GM19023 (cell line): ENCODE measurements around the gene KCNJ9.
"Not testable (repeated sequence)": the region's sequence is repeated elsewhere in the genome, so short reads cannot be mapped to it uniquely, and the experiment has no call there.

Source experiments
- ATAC-seq: cut with Tn5 transposase; IDR thresholded peaks from one replicate; pipeline ENCODE4 v1.9.1; 2021; ENCODE audit warnings: mild to moderate bottlenecking, moderate library complexity; ENCODE audit not compliant: unreplicated experiment

The KCNJ9 gene

GRCh38 chr1:160101717-160102522, 20.6 kb downstream of the KCNJ9 start:
- no peak for ATAC-seq

GRCh38 chr1:160103658-160104408, 22.5 kb downstream of the KCNJ9 start:
- no peak for ATAC-seq

- no peak for ATAC-seq
Observed at GRCh38 chr1:160104486-160104885, 23.1 kb downstream of the KCNJ9 start.

DNA sequence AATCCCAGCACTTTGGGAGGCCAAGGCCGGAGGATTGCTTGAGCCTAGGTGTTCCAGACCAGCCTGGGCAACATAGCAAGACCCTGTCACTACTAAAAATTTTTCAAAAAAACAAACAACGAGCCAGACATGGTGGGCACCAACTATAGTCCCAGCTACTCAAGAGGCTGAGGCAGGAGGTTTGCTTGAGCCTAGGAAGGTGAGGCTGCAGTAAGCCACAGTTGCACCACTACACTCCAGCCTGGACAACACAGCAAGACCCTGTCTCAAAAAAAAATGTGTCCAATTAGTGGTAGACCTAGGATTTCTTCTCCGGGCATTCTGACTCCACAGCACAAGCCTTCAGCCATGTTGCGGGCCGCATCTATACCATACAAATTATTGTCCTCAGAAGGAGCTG, 23.8 kb downstream of the KCNJ9 start:
- no peak for ATAC-seq

DNA sequence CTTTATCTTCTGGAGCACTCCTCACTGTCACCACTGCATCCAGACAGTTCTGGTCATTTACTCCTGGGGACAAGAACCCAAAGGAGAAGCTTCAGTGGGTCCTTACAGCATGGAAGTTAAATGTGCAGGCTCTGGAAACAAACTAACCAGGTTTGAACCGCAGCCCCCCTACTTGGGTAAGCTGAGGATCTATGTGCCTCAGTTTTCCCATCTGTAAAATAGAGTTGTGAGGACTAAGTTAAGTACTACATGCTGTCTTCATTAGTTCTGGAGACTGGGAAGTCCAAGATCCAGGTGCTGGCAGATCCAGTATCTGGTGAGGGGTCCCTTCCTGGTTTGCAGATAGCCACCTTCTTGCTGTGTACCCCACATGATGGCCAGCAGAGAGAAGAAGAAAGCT, 26.2 kb downstream of the KCNJ9 start:
- no peak for ATAC-seq

DNA sequence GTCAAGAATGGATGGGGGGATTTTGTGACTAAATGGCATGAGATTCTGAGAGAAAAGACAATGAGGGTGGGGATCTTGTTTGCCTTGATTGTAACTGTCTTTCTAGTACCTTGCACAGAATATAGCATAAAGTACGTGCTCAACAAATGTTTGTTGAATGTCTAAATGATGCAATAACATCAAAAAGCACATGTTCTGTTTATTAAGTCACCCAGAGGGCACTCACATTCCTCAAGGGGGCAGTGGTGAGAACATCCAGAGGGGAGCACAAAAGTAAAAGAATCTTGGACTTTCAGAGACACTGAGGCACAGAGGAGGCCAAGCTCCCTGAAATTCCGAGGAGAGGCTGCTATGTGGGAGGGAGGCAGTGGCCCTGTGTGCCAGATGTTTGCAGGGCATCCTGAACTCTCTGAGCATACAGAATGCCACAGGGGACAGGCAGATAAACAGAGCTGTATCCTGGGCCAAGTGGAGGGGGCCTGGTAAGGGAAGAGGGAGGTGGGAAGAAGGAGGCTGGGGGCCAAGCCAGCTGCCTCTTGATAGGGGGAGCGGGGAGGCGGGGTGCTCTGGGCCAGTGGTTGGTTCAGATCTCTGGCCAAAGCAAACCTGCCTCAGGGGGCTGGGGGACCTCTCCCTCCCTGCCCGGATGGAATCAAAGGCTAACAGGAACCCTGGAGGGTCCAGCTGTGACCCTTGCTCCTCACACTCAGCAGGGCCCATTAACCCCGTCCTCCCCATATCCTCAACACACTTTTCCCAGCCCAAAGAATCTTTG, 27.7 kb downstream of the KCNJ9 start:
- no peak for ATAC-seq

DNA sequence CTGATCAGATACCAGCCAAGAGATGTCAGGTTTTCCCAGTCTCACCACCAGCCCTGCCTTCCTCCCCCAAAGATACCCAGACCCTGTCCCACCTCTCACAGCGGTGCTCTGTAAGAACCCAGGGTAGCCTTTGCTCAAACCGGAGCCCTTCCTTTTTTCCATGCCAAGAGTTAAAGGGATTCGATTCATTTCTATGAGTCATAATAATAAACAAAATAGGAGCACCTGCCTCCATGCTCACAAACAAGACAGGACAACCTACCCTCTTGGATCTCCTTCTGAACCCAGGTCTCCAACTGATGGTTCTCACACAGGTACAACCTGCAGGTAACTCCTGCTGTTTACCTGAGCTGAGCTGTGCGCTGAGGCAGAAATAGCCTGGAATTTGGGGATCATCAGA, 28.3 kb downstream of the KCNJ9 start:
- no peak for ATAC-seq

DNA sequence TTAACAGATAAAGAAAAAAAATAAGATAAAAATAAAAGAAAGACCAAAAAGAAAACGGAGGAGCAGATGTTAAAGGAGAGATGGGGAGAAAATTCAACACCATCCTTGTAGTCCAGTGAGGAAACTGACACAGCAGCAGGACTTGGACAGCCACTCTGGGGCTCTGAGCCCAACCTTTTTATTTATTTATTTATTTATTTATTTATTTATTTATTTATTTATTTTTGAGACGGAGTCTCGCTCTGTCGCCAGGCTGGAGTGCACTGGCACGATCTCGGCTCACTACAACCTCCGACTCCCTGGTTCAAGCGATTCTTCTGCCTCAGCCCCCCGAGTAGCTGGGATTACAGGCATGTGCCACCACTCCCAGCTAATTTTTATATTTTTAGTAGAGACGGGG, 30.1 kb downstream of the KCNJ9 start:
- not testable (repeated sequence) for ATAC-seq

GRCh38 chr1:160112357-160112756, 31.0 kb downstream of the KCNJ9 start:
- no peak for ATAC-seq

DNA sequence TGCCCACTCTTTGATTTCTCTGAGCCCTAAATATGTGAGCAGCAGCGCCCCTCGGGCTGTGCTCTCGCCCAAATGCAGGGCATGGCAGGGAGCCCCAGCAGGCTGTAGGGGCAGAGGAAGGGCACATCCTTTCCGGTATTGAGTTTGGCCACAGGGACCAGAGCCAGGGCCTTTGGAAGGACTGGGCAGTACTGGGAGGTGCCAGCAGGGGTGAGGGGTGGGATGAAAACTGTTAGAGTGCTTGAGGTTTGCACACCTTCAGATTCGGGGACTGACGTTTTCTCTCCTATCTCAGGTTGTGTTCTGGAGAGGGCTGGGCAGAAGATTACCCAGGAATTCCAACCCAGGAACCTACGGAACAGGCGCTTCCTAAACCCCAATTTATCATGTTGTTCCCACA, 32.1 kb downstream of the KCNJ9 start:
- ATAC-seq: no peak

- no peak for ATAC-seq
Observed at GRCh38 chr1:160114085-160114484, 32.7 kb downstream of the KCNJ9 start.

DNA sequence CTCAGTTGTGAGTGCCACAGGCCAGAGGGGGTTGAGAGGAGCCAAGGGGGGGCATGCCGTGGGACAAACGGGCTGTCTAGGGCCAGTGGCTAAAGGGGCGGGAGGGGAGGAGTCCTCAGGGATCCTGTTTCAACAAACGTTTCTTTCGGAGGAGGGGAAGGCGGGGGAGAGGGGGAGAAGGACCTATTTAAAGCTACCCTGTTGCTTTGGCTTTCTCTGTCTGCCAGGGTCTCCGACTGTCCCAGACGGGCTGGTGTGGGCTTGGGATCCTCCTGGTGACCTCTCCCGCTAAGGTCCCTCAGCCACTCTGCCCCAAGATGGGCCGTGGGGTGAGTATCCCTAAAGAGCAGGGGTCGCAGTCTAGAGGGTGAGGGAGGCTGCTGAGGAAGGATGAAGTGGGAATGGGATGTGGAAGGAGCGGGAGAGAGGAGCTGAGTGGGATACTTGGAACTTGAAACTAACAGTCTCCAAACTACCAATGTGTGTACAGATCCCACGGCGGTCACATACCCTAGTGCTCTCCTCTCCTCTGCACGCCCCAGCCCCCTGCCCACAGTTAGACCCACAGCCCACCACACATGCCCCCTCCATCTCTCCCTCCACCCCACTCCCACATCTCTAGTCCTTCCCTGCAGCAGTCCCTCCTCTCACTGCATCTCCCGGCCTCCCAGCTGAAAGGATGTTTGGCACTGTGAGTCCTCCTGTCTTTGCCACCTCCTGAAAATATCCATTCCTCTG, 34.4 kb downstream of the KCNJ9 start, which contains the start of gene ATP1A2:
TSS of gene ATP1A2 (plus strand) at position 215 of the 738 bp plus-strand sequence. CDS start at position 318, 103 bp downstream.
- no peak for ATAC-seq

GRCh38 chr1:160116283-160117147, 35.2 kb downstream of the KCNJ9 start:
- no peak for ATAC-seq

DNA sequence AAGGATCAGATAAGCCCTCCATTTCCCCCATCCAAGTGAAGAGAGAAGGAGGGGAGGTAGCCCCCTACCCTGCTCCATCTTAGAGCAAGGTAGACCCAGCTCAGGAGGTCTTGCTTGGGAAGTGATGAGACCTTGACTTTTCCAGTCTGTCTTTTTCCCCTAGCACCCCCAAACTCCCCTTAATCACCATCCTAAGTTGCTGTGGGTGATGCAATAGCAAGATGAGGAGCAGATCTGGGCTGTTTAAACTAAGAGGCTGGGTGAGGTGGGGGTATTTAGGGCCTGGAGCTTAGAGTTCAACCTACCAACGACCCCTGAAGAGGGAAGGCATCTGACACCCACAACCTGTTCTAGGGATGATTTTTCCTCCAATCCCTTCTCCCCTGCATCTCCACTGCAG, 36.0 kb downstream of the KCNJ9 start:
- no peak for ATAC-seq

- no peak for ATAC-seq
Observed at GRCh38 chr1:160117709-160118183, 36.4 kb downstream of the KCNJ9 start.

- ATAC-seq: no peak
Observed at GRCh38 chr1:160118928-160119327, 37.6 kb downstream of the KCNJ9 start.

- ATAC-seq: no peak
Observed at GRCh38 chr1:160120797-160121196, 39.5 kb downstream of the KCNJ9 start.

- no peak for ATAC-seq
Observed at GRCh38 chr1:160121388-160121787, 40.0 kb downstream of the KCNJ9 start.

GRCh38 chr1:160122978-160123495, 41.7 kb downstream of the KCNJ9 start:
- no peak for ATAC-seq
